KOPT-K1 (cell line): Measurements from ENCODE around the gene CLDN18.

Experiments used
- H3K27ac ChIP-seq: fragments of 200-600 bp; sonication (generic); 2 replicates; pipeline ENCODE4 v1.5.1; 2016; ENCODE audit warnings: antibody characterized with exemption, mild to moderate bottlenecking, low read depth, low read length; ENCODE audit not compliant: poor library complexity, severe bottlenecking
- H3K36me3 ChIP-seq: fragments of 200-600 bp; sonication (generic); 2 replicates; pipeline ENCODE4 v1.5.1; 2017; ENCODE audit warnings: antibody characterized with exemption, mild to moderate bottlenecking, low read length, moderate library complexity; ENCODE audit not compliant: insufficient read depth
- H3K9me3 ChIP-seq: fragments of 200-600 bp; sonication (generic); 2 replicates; pipeline ENCODE4 v1.5.1; 2017; ENCODE audit warnings: antibody characterized with exemption, low read length, mild to moderate bottlenecking; ENCODE audit not compliant: insufficient read depth, poor library complexity, severe bottlenecking

CLDN18 gene

DNA sequence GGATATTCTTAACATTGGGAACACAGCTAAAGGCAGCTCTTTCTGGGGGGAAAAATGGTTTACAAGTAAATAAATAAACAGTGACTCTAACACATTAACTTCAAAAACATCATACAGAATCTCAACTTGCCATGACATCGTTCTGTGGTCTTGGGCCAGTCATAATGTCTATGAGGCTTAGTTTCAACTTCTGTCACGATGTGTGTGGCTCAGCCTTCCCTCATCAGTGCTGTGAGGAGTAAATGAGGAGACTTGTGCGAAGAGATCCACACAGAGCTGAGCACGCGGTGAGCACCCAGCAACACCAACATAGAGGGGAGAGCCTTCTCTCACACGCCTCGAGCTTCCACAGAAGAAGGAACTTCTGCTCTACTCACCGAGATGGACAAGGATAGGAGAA lies 56.4 kb downstream of the CLDN18 start:
- Histone ChIP-seq H3K9me3 (no peaks in the 10 kb centered on the region), H3K36me3 (no peaks in the 10 kb centered on the region), H3K27ac (no peak overlapping the region)

DNA sequence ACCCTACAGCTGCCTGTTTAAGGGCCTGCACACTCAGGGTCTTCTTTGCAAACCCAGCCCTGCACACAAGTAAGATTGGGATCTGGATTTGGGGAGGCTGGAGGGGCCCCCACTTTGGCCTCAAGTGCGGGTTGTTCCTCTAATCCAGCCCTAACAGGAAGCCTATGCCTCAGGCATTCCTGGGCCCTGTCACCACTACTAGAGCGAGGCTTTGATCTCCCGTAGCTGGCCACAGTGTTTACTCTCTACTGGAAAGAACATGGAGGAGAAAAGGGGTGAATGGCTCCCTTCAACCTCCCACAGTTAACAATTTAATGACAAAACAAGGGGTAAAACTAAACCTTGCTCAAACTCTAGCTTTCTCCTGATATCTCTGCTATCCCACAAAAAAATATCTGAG lies 57.0 kb downstream of the CLDN18 start:
- no peaks in the 10 kb centered on the region for H3K9me3 ChIP-seq
- no peaks in the 10 kb centered on the region for H3K36me3 ChIP-seq
- no peak overlapping the region for H3K27ac ChIP-seq

DNA sequence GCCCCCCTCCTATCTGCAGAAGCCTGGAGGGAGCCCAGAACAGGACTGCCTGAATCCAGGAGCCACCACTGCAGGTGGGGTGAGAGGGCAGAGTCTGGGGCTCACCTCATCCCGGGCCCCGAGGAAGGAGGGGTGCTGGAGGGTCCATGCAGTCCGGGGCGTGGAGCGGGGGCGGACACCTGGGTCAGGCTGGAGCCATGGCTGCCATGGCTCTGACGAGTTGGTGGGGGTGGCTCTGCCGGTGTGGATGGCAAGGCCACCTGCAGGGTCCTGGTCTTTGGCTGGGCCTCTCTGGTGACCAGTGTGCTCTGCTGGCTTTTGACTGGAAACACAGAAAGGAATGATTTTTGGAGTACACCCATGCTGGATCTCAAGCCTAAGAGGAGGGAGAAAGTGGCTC lies 58.1 kb downstream of the CLDN18 start:
- no peaks in the 10 kb centered on the region for H3K36me3 ChIP-seq
- no peaks in the 10 kb centered on the region for H3K9me3 ChIP-seq
- H3K27ac ChIP-seq: no peak overlapping the region

DNA sequence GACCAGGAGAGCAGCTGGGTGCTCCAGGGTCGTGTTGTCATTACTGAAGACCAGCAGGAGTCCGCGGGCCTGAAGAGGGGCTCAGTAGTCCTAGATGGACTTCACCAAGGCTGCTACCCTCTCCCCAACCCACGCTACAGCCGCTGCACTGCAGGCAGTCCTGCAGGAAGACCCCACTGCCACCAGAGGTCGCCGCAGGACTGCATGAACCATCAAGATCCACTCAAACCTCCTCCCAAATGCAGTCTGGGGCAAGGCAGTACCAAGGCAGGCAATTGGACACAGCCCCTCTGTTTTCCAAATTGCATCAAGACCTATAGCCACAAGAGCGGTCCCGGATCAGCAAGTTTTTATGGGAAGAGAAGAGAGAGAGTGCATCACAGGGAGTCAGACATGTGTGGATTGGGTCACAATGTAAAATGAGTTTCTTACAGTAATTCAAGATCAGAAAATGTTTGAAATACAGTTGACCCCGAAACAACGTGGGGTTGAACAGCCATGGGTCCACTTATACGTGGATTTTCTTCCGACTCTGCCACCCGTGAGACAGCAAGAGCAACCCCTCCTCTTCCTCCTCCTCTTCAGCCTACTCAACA lies 58.7 kb downstream of the CLDN18 start:
- Histone ChIP-seq H3K9me3 (no peaks in the 10 kb centered on the region), H3K36me3 (no peaks in the 10 kb centered on the region), H3K27ac (no peak overlapping the region)

DNA sequence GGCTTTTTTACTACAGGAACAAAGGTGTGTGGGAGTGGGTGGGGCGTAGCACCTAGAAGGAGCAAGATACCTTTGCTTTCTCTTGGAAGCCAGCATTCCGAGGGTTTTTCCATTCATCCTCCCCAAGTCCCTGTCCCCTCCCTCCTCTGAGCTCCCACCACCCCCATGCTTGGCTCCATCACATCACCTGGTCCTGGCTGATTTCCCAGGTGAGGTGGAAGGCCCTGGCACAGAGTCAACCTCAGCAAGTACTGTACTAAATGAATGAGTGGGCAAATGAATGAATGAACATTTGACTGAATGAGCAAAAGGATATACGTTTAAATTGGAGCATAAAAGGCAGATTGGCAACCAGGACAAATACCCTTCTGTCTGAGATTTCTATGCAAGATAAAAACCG lies 60.0 kb downstream of the CLDN18 start:
- no peaks in the 10 kb centered on the region for H3K36me3 ChIP-seq
- no peaks in the 10 kb centered on the region for H3K9me3 ChIP-seq
- H3K27ac ChIP-seq: no peak overlapping the region

DNA sequence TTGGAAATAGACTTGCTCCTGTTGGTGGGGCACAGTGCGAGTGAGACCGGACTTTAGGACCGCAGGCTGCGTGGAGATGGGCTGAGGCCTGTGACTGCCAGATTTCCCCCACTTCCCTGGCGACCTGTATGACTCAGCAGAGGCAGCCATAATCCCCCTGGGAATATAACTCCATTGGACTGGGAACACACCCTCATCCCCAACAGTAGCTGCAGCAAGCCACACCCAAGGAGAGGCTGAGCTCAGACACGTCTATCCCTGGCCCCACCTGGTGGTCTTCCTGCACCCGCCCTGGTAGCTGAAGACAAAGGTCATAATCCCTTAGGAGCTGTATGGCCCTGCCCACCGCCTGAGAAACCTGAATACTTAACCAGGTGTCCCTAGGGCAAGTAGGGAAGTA lies 62.8 kb downstream of the CLDN18 start:
- Histone ChIP-seq H3K9me3 (no peaks in the 10 kb centered on the region), H3K36me3 (no peaks in the 10 kb centered on the region), H3K27ac (no peak overlapping the region)

DNA sequence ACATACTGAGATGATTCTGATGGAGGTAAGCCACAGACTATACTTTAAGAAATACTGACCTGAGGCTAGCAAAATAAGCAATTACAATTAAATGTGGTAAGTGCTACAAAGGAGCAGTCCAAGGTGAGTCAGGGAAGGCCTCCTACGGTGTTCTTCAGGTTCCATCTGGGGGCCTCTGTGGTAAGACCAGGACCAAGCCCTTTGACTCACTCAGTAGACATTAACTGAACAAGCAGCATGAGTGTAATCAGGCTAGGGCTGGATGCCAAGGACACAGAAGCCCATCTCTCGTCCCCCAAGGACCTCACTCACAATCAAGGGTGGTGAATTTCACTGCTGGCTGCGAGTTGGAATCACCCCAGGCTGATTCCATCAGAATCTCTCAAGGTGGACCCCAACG lies 68.1 kb downstream of the CLDN18 start:
- Histone ChIP-seq H3K9me3 (no peaks in the 10 kb centered on the region), H3K36me3 (no peaks in the 10 kb centered on the region), H3K27ac (no peak overlapping the region)

DNA sequence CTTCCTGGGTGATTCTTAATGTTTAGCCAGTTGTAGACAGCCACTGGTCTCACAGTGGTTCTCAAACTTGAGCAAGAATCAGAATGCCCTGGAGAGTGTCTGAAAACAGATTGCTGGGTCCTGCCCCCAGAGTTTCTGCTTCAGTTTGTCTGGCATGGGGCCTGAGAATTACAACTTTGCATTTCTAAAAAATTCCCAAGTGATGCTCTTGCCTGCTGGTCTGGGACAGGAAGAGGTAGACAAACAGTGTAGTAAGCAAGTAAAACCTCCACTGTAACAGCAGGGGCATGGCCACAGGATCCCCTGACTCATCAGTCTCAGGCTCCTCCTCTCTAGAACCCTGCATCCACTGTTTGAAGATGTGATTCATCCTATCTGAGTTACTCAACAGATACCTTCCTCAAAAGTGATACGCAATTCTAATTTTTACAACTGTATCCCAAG lies 69.0 kb downstream of the CLDN18 start:
- H3K9me3 ChIP-seq: no peaks in the 10 kb centered on the region
- no peak overlapping the region for H3K27ac ChIP-seq
- H3K36me3 ChIP-seq: no peaks in the 10 kb centered on the region

DNA sequence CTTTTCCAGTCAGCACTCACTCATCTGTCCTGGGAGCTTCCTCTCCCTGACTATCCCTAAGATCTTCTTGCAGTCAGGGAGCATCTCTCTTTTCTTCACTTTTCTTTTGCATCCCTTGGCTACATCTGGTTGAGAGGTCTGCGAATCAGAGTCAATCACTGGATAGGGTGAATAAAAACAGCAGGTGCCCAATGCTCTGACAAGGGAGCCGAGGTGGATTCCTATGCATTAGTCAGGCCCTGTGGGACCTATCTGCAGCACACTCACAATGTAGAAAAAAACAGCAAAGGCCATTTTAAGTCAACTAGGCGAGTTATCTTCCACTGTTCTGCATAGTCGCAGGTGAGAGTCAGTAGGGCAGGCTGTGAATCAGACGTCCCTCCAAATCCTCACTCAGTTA lies 69.9 kb downstream of the CLDN18 start:
- H3K27ac ChIP-seq: no peak overlapping the region
- no peaks in the 10 kb centered on the region for H3K36me3 ChIP-seq
- H3K9me3 ChIP-seq: no peaks in the 10 kb centered on the region

DNA sequence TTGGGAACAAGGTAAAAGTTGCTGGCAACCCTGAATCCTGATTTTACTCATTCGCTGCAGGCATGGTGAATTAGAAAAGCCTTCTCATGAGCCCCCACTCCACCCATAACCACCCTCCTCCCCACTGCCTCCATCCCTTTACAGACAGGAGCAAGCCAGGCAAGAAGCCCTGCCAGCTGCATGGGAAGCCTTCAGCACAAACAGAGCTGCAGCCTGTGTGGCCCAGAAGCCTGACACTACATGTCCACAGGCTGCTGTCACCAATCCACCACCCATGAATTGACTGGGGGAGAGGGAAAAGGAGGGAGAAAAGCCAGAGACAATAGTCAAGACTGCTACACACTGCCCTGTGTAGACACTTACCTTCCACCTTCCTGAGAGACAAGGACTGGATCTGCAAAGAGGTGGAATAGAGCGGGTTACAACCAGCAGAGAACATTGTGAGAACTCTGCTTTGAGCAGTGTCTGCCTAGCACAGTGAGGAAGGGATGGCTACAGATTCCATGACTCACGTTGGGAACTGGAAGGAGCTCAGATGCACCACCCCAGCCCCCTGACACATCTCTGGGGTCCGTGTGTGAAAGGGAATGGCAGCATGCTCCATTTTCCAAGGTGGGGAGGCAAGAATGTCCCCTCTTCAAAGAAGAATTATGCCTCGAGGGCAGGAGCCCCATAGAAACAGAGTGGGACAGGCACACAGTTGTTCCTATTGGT lies 71.6 kb downstream of the CLDN18 start:
- Histone ChIP-seq H3K27ac (peak overlapping the region; percentile 48), H3K9me3 (no peaks in the 10 kb centered on the region), H3K36me3 (no peaks in the 10 kb centered on the region)

DNA sequence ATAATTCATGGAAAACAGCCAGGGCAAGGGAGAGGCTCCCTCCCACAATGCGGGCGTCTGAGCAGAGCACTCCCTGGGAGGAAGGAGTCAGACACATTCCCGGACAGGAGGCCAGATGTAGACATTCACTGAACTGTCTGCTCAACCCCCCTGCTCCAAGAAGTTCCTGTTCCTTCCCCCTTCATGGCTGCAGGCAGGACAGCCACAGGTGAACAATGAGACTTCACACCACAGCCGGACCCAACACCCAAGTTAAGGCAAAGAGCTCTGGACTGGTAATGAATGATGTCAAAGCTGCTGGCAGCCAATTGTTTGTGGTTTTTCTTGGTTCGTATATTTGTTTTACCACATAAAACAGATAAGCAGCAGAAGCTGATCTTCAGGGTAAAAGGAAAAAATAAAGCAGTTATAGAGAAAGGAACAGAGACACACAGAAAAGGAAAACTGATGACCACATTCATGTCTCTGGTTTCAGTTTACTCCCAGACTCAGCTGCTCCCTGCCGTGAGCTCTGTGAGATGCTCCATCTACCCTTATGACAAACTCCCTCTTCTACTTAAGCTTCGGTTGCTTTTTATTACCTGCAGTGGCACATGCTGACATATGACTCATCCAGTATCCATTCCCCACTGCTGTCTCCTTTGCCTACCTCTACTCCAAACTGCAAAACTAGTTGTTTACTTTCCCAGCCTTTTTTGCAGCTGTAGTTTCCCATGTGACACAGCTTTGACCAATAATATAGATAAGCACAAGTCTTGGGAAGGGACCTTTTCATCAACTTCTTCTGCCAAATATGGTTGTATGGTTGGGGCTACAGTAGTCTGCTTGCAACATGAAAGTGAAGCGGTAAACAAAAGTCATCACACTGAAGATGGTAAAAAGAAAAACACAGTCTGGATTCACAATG lies 72.4 kb downstream of the CLDN18 start:
- Histone ChIP-seq H3K27ac (peak overlapping the region; percentile 48), H3K36me3 (no peaks in the 10 kb centered on the region), H3K9me3 (no peaks in the 10 kb centered on the region)

DNA sequence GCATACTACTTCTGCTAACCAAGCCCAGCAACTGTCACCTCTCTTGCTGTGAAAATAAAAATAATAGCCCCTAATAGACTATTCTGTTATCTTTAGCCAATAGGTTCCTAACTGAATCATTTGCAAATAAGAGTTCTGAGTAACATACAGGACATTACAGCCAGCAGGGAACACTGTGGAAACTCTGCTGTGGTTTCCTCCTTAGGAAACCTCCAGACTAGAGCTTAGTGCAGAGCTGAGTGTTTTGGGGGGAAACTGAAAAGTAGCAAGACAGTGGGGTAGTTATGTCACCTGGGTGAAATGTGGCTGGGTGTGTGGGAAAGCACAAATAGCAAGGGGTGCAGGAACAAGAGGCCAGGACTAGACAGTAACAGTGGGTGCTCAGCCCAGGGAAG lies 73.0 kb downstream of the CLDN18 start:
- no peaks in the 10 kb centered on the region for H3K36me3 ChIP-seq
- H3K9me3 ChIP-seq: no peaks in the 10 kb centered on the region
- H3K27ac ChIP-seq: peak overlapping the region; percentile 48
